ENCODE results near the gene STUM.

The STUM gene

DNA sequence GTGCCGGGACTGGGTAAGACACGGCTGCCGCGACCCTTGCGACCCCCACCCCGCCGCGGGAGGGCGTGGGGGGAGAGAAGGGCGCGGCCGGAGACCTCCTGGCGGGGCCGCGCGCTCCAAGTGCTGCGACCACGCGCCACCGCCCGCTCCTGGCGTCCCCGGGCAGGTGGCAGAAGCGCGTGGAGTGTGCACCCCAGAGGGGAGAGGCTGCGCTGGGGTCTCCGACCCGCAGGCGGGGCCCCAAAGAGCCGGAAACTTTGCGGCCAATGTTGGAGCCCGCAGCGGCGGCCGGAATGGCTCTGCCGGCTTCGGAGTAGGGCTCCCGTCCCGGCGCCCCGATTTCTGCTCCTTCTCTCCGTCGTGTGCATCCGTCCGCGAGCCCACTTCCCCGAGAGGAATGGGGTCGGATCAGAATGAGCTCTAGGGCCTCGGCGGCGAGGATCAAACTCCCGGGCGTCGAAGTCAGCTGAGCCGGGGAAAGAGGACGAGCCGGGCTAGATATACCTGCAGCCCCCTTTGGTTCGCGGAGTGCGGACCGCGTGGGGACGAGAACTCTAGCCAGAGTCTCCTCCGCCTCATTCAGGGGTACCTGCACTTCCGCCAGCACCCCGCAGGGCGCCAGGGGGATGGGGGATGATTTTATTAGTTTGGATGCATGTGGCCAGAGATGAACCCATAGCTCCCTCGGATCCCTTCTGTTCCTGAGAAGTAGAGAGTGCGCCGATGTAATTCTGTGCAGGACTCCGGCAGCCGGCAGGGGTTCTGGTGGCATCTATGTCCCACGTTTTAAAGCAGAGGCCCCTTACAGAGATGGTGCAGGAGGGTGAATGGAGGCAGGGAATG lies 751 bp downstream of the STUM start:
- TF ChIP-seq, protein P1, sequence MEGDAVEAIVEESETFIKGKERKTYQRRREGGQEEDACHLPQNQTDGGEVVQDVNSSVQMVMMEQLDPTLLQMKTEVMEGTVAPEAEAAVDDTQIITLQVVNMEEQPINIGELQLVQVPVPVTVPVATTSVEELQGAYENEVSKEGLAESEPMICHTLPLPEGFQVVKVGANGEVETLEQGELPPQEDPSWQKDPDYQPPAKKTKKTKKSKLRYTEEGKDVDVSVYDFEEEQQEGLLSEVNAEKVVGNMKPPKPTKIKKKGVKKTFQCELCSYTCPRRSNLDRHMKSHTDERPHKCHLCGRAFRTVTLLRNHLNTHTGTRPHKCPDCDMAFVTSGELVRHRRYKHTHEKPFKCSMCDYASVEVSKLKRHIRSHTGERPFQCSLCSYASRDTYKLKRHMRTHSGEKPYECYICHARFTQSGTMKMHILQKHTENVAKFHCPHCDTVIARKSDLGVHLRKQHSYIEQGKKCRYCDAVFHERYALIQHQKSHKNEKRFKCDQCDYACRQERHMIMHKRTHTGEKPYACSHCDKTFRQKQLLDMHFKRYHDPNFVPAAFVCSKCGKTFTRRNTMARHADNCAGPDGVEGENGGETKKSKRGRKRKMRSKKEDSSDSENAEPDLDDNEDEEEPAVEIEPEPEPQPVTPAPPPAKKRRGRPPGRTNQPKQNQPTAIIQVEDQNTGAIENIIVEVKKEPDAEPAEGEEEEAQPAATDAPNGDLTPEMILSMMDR (IDR thresholded peaks at IDR 0.05; ENCODE audit: control extremely low read depth, extremely low read depth, low read depth, missing control alignments) = no peak
- peak; percentile 40 for DNase-seq (ENCODE audit: extremely low spot score)
- ChIA-PET POLR2A (no interaction called here), CTCF (interaction anchor here (0.8 to 2.7 kb wide), 8 partner anchors 12 to 333 kb away, joined by 3 to 13 read pairs (median 6); partner anchors contain the start of gene PARP1)

DNA sequence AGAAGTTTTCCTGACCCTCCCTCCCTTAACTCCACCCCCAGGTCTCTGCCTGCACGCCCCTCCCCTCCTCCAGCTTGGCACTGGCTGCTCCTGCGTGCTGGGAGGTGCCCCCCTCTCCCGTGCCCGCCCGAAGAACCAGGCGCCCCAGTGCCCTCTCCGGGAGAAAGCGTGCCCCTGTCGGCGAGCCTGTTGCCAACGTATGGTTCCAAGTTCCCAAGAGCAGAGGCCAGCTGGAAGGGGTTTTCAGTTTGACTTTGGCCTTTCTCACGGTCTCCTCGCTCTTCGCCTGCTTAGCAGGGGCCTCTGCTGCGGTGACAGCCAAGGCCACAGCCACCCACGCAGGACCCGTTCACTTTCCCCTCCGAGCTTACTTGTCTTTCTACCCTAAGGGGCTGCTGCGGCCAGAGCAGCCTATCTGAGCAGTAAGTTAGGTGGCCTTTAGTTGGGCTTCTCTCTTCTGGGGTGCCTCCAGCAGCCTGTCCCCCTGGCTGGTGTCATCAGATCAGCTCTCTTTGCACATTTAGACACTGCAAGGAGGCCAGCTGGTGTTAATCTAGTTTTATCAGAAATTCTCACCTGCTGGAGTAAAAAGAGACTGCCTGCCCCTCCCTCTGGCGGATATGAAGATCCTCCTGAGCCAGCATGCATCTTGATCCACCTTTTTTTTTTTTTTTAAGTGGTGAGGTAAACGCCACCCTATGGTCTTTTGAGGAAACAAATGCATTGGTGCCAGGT lies 1.5 kb downstream of the STUM start:
- ChIA-PET CTCF (interaction anchor here (0.8 to 2.6 kb wide), 5 partner anchors 58 to 333 kb away, joined by 3 to 8 read pairs (median 4); partner anchors contain the start of gene PARP1), POLR2A (no interaction called here)
- TF ChIP-seq, protein P1 (IDR thresholded peaks at IDR 0.05; ENCODE audit: control extremely low read depth, extremely low read depth, low read depth, missing control alignments) = no peak
- peak; percentile 69 for DNase-seq (ENCODE audit: extremely low spot score)

DNA sequence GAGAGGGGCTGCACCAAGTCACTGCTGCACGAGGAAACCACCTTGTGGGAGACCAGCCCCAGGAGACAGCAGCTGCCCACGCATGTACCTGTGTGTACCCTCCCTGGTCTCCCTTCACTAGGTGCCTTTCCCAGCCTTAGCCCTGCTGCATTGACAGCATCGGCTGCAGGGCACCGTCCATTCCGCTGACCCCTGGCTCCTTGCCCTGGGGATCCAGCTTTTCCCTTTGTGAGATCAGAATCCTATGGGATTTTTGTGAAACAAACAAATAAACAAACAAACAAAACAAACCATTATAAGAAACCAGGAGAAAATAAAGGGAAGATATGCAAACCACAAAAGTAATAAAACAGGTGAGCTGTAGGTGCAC lies 2.1 kb downstream of the STUM start:
- POLR2A ChIA-PET = no interaction called here
- TF ChIP-seq, protein P1 (IDR thresholded peaks at IDR 0.05; ENCODE audit: control extremely low read depth, extremely low read depth, low read depth, missing control alignments) = no peak
- no peak for DNase-seq (ENCODE audit: extremely low spot score)
- CTCF ChIA-PET = interaction anchor here (0.6 to 2.6 kb wide), 3 partner anchors 105 to 1529 kb away, joined by 3 to 8 read pairs (median 4); no protein-coding TSS in a partner anchor

DNA sequence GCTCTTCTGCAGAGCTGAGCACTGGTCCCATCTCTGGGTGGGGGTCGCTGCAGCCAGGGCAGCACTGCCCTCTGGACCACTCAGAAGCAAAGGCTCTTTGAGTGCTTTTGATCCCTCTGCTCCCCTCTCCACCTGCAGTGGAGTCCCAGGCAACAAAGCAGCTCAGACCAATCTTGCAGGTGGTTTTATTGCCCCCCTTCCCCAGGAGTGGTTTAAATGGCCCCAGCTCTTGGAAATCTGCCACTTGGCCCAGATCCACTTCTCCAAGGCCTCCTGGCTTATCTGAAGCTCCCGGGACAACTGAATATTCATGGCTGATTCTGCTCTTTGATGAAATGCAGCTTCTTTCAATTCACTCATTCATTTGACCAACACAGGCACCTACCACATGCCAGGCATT lies 2.7 kb downstream of the STUM start:
- POLR2A ChIA-PET = no interaction called here
- no peak for DNase-seq (ENCODE audit: extremely low spot score)
- CTCF ChIA-PET = interaction anchor here (0.6 kb wide), 1 partner anchor 1529 kb away, joined by 3 read pairs; no protein-coding TSS in a partner anchor
- TF ChIP-seq, protein P1 (IDR thresholded peaks at IDR 0.05; ENCODE audit: control extremely low read depth, extremely low read depth, low read depth, missing control alignments) = no peak

DNA sequence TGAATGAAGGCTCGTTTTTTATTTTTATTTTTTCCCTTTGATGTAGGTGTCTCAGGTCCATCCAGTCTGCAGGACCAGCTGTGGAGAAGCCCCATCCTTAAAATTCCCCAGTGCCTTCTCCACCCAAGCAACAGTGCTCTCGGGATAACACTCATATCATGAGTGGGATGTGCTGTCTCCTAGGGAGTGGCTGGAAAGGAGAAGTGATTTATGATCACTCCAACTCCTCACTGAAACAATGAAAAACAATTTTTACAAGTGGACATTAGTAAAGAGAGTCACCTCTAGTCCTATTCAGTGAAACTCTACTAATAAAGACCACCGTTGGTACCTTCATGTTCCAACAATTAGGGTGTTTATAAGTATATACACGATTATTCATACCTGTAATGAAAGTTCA lies 3.5 kb downstream of the STUM start:
- no peak for DNase-seq (ENCODE audit: extremely low spot score)
- CTCF ChIA-PET = no interaction called here
- TF ChIP-seq, protein P1 (IDR thresholded peaks at IDR 0.05; ENCODE audit: control extremely low read depth, extremely low read depth, low read depth, missing control alignments) = no peak

DNA sequence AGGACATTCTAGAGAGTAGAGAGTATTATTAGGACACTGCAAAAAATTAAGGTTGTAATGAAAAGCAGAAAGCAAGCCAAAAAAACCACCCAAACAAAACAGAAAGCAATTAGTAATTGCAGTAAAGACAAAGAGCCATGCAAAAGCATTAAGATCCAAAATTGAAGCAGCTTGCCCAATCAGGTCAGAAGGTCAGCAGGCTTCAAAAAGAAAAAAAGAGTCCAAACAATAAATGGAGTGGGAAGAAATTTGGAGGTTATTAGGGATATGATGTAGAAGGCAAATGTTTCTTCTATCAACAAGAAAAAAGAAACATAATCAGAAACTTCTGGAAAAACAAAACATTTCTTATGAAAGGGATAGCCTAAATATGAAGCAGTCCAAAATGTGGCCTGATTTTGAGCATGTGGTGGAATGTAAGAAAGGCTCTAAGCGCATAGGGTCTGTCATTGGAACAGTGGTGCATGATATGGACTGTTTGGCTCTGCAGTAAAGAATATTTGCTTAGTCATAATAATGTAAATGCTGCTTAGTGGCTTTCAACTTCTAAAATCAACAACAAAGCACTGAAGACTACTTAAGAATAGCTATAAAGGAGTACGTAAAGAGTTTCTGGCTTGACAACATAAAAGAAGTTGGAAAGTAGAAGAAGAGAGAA lies 4.8 kb downstream of the STUM start:
- no peak for DNase-seq (ENCODE audit: extremely low spot score)
- ChIA-PET POLR2A (no interaction called here), CTCF (no interaction called here)
- TF ChIP-seq, protein P1 (IDR thresholded peaks at IDR 0.05; ENCODE audit: control extremely low read depth, extremely low read depth, low read depth, missing control alignments) = no peak

More for the DNA sequence above, 3.5 kb downstream of the STUM start:
- POLR2A ChIA-PET = no interaction called here

Measured in GM10248 (cell line).